ENCODE measurements around the gene PTCHD1. TPM values are rescaled to one million over a fixed set of nuclear protein-coding genes. Genes with fewer than 3 reads are reported as not detected.
A peak's percentile ranks its signal among the peaks of the same experiment; 100 is the strongest.

PTCHD1 gene
- total and polyA plus RNA-seq, 2 donors (not counting 1 experiment from before 2014, with no cell fraction given), result under 0.01 TPM; not detected in 1

DNA sequence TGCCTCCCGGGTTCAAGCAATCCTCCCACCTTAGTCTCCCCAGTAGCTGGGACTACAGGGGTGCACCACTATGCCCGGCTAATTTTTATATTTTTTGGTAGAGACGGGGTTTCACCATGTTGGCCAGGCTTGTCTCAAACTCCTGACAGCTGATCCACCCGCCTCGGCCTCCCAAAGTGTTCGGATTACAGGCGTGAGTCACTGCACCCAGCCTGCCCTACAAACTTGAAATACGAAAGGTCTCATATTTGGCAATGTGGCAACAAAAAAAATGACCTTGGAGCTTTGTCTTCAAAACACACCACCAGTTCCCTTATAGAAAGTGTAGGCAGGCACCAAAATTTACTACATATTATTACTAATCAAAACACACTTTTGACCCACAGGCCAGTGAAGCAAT is 22.9 kb upstream of the PTCHD1 start:
- no peaks in the 10 kb centered on the region for H3K79me2 ChIP-seq (ENCODE audit: control insufficient read depth, insufficient read depth, low read length)
- no peak overlapping the region for H3K4me2 ChIP-seq (ENCODE audit: extremely low read depth, insufficient read depth, low read length)

DNA sequence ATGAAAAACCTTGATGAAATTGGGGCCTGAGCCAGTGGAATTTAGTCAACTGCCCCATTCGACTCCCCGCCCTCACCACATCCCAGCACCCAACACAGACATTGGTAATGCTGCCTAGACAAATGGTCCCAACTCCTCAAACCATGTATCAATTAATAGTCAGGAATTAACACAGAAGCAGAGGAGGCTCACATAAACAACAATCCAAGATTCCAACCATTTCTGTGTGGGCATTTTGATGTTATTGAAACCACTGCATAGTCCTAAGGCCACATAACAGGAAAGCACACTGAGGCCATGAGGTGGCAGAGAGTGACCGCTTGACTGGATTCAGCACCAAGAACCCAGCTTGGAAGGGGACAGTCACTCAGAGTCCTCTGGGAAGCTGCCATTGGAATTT is 22.5 kb upstream of the PTCHD1 start:
- H3K4me2 ChIP-seq (ENCODE audit: extremely low read depth, insufficient read depth, low read length), result no peak overlapping the region
- no peaks in the 10 kb centered on the region for H4K20me1 ChIP-seq (ENCODE audit: control insufficient read depth, extremely low read depth, insufficient read depth, low read length)
- H2AFZ ChIP-seq (ENCODE audit: low read length), result no peak overlapping the region
- H3K36me3 ChIP-seq (ENCODE audit: control insufficient read depth, insufficient read depth, low read length), result no peaks in the 10 kb centered on the region
- H3K4me1 ChIP-seq (ENCODE audit: control insufficient read depth, extremely low read depth, insufficient read depth, low read length), result no peaks in the 10 kb centered on the region
- H3K27ac ChIP-seq (ENCODE audit: insufficient read depth, low read length), result no peak overlapping the region
- no peak overlapping the region for H3K4me3 ChIP-seq (replicated peaks in 1 of 4; ENCODE audit: control extremely low read depth in 1 of 4, insufficient read depth in 1 of 4, low read depth in 3 of 4, low read length in 4 of 4)
- no peak for DNase-seq (ENCODE audit: low read depth in 2 of 2)
- H3K9me3 ChIP-seq (ENCODE audit: control insufficient read depth, insufficient read depth, low read depth, low read length), result no peaks in the 10 kb centered on the region
- H3K79me2 ChIP-seq (ENCODE audit: control insufficient read depth, insufficient read depth, low read length), result no peaks in the 10 kb centered on the region
- no peak for TF ChIP-seq EZH2 (IDR thresholded peaks at IDR 0.05; ENCODE audit: low read length, missing control alignments)
- TF ChIP-seq, protein P1, sequence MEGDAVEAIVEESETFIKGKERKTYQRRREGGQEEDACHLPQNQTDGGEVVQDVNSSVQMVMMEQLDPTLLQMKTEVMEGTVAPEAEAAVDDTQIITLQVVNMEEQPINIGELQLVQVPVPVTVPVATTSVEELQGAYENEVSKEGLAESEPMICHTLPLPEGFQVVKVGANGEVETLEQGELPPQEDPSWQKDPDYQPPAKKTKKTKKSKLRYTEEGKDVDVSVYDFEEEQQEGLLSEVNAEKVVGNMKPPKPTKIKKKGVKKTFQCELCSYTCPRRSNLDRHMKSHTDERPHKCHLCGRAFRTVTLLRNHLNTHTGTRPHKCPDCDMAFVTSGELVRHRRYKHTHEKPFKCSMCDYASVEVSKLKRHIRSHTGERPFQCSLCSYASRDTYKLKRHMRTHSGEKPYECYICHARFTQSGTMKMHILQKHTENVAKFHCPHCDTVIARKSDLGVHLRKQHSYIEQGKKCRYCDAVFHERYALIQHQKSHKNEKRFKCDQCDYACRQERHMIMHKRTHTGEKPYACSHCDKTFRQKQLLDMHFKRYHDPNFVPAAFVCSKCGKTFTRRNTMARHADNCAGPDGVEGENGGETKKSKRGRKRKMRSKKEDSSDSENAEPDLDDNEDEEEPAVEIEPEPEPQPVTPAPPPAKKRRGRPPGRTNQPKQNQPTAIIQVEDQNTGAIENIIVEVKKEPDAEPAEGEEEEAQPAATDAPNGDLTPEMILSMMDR (conservative IDR thresholded peaks at IDR 0.05 in 1 of 2, IDR thresholded peaks at IDR 0.05 in 1 of 2; ENCODE audit: low read depth in 1 of 2, low read length in 2 of 2), result no peak
- no peak overlapping the region for H3K9ac ChIP-seq (ENCODE audit: insufficient read depth, low read length)
- H3K27me3 ChIP-seq (ENCODE audit: control insufficient read depth, insufficient read depth, low read length), result no peaks in the 10 kb centered on the region

More for the DNA sequence above, 22.9 kb upstream of the PTCHD1 start:
- Histone ChIP-seq H3K36me3 (ENCODE audit: control insufficient read depth, insufficient read depth, low read length) (no peaks in the 10 kb centered on the region), H2AFZ (ENCODE audit: low read length) (no peak overlapping the region), H3K9me3 (ENCODE audit: control insufficient read depth, insufficient read depth, low read depth, low read length) (no peaks in the 10 kb centered on the region), H3K4me1 (ENCODE audit: control insufficient read depth, extremely low read depth, insufficient read depth, low read length) (no peaks in the 10 kb centered on the region), H3K4me3 (replicated peaks in 1 of 4; ENCODE audit: control extremely low read depth in 1 of 4, insufficient read depth in 1 of 4, low read depth in 3 of 4, low read length in 4 of 4) (no peak overlapping the region), H3K9ac (ENCODE audit: insufficient read depth, low read length) (no peak overlapping the region), H3K27me3 (ENCODE audit: control insufficient read depth, insufficient read depth, low read length) (no peaks in the 10 kb centered on the region), H3K27ac (ENCODE audit: insufficient read depth, low read length) (no peak overlapping the region), H4K20me1 (ENCODE audit: control insufficient read depth, extremely low read depth, insufficient read depth, low read length) (no peaks in the 10 kb centered on the region)
- no peak for DNase-seq (ENCODE audit: low read depth in 2 of 2)
- TF ChIP-seq EZH2 (IDR thresholded peaks at IDR 0.05; ENCODE audit: low read length, missing control alignments), result no peak
- TF ChIP-seq, protein P1 (conservative IDR thresholded peaks at IDR 0.05 in 1 of 2, IDR thresholded peaks at IDR 0.05 in 1 of 2; ENCODE audit: low read depth in 1 of 2, low read length in 2 of 2), result no peak

DNA sequence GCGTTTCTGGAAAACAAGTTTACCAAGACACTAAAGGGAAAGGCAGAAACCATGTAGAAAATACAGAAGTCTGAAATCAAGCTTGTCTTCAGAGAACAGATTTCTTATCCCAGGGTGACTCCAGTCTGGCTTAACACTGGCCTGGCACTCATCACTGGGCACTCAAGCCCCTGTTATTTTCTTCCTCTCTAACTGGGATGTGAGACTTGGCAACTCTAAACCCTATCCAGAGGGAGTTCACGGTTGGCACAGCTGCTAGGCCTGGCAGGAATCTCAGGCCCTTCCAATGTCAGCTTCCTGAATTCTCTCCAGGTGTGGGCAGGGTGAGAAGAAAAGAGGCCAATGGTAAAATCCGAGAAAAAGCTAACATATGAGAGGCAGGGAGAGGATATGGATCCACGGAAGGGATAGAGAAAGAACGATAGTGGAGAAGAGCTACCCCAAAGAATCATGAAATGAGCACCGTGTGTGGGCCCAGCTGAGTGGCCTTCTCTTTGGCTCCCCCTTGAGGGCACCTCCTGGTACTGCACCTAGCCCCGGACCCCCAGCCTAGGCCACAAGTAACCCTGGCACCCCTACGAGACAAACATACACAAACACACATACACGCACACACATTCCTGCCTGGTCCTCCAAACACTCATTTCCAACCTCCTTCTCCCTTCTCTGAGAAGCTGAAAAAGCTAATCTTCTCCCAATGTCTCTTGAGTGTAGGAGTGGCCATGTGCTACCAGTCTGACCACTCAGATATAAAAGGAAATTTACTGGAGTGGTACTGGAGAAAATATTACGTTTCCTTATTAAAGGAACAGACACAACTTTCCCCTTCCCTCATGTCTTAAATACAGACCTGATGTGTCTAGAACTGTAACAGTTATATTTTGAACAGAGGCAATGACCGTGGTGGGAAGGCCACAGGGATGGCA is 16.6 kb upstream of the PTCHD1 start:
- H3K9me3 ChIP-seq (ENCODE audit: control insufficient read depth, insufficient read depth, low read depth, low read length), result no peaks in the 10 kb centered on the region
- DNase-seq (ENCODE audit: low read depth in 2 of 2), result peak in 1 of 2 donors; percentile 4
- no peak overlapping the region for H3K9ac ChIP-seq (ENCODE audit: insufficient read depth, low read length)
- no peaks in the 10 kb centered on the region for H4K20me1 ChIP-seq (ENCODE audit: control insufficient read depth, extremely low read depth, insufficient read depth, low read length)
- no peak overlapping the region for H3K4me3 ChIP-seq (replicated peaks in 1 of 4; ENCODE audit: control extremely low read depth in 1 of 4, insufficient read depth in 1 of 4, low read depth in 3 of 4, low read length in 4 of 4)
- no peak overlapping the region for H3K4me2 ChIP-seq (ENCODE audit: extremely low read depth, insufficient read depth, low read length)
- no peaks in the 10 kb centered on the region for H3K36me3 ChIP-seq (ENCODE audit: control insufficient read depth, insufficient read depth, low read length)
- TF ChIP-seq, protein P1 (conservative IDR thresholded peaks at IDR 0.05 in 1 of 2, IDR thresholded peaks at IDR 0.05 in 1 of 2; ENCODE audit: low read depth in 1 of 2, low read length in 2 of 2), result peak; percentile 47 to 79
- no peak for TF ChIP-seq EZH2 (IDR thresholded peaks at IDR 0.05; ENCODE audit: low read length, missing control alignments)
- no peak overlapping the region for H2AFZ ChIP-seq (ENCODE audit: low read length)
- H3K27me3 ChIP-seq (ENCODE audit: control insufficient read depth, insufficient read depth, low read length), result no peaks in the 10 kb centered on the region
- H3K4me1 ChIP-seq (ENCODE audit: control insufficient read depth, extremely low read depth, insufficient read depth, low read length), result no peaks in the 10 kb centered on the region
- H3K79me2 ChIP-seq (ENCODE audit: control insufficient read depth, insufficient read depth, low read length), result no peaks in the 10 kb centered on the region
- H3K27ac ChIP-seq (ENCODE audit: insufficient read depth, low read length), result no peak overlapping the region
